NT2/D1 (cell line): ENCODE results near the gene ABLIM1.

Source experiments
- SUZ12 ChIP-seq: IDR thresholded peaks from 2 replicates; pipeline ENCODE4 v1.6.1; 2011; ENCODE audit not compliant: insufficient read length, insufficient read depth; ENCODE audit errors: extremely low read depth
- YY1 ChIP-seq: IDR thresholded peaks from 2 replicates; pipeline ENCODE4 v1.6.1; 2011; ENCODE audit not compliant: insufficient read length, insufficient read depth

DNA sequence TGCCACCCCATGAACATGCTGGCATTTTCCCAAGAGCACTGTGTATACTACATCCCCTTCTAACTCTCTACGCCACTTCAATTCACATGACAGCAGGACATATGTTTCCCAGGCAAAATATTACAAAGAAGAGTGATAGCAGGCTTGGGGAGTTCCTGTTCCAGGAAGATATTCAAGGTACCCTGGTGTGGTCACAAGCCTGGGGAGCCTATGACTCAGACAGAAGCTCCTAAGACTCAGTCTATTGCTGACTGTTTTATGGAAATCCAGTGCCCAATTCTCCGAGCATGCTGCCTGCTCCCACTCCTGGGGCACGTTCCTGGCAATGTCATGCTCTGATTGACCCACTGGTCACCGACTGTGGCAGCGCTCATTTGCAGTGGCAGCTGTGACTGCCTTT, 23.5 kb upstream of the ABLIM1 start:
- no peak for TF ChIP-seq YY1
- no peak for TF ChIP-seq SUZ12
